GM18517 (cell line): ENCODE results near the gene CMTM7.

Source experiments
- ATAC-seq: cut with Tn5 transposase; IDR thresholded peaks from one replicate; pipeline ENCODE4 v1.9.1; 2021; ENCODE audit warnings: mild to moderate bottlenecking, moderate library complexity; ENCODE audit not compliant: unreplicated experiment

The CMTM7 gene

GRCh38 chr3:32482693-32483092 lies 91.0 kb downstream of the CMTM7 start:
- no peak for ATAC-seq

DNA sequence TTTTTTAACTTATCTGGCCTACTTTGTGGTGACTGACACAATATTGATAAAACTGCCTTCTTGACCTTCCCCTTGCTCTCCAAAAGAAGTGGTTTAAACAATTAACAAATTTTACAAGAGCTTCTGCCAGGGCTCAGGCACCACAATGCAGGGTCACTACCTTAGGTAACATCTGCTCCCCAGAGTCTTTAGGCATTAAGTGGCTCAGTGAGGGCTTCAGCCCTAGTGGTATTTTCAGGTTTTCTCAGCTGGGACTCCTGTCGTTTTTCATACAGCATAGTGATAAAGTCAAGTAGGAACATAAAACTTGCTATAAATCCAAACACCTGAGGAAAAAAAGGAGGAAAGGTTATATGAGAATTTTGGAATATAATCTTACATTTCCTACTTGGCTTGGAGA lies 92.1 kb downstream of the CMTM7 start:
- no peak for ATAC-seq

DNA sequence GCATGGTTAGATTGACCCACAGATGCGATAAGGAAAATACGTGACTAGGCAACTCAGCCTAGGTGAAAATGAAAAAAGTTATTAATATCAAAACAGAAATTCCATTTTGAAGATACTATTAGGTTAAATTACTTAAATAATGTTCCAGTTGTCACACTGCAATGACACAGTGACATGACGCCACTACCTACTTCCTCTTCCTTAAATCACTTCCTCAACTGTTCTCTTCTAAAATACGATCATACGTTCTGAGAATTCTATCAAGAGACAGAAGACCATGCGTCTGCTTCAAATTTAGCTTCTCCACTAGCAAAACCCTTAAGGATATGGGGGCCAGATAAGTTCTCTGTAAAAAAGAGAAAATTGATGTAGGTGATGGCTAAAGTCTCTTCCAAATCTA lies 92.8 kb downstream of the CMTM7 start:
- ATAC-seq = no peak

- ATAC-seq = no peak
These were observed 96.3 kb downstream of the CMTM7 start for GRCh38 chr3:32487781-32488473.

GRCh38 chr3:32488474-32489008 lies 96.9 kb downstream of the CMTM7 start:
- ATAC-seq = no peak

DNA sequence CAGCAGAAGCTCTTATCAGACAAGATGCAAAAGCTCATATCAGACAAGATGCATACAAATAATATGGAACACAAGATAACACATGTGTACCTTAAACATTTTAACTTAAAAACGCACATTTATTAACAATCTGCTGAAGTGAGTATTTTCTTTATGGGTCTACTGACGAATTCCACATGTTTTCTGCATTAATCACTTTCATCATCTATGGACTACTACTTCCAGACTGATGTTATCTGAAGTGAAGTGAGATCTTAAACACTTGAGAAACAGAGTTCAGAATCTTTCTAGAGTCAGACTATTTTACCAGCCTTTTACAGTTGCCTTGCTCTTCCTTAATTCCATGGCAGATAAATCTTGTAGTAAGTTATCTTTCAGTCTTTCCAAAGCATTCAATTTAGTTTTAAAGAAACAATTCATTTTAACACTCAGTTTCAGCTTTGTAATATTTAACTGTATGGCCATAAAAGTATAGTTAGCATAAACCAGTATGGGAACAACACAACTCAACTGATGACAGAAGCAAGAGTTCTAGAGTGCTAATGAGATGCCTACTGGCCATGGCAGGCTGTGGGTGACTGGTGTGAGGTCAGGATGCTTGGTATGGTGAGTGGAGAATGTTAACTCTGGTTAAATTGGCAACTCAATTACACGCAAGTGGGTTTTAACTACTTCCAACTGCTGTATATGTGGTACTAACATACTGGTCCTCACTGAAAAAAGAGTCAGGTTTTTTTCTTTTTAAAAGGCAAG lies 101.2 kb downstream of the CMTM7 start:
- no peak for ATAC-seq

- no peak for ATAC-seq
These were observed 102.1 kb downstream of the CMTM7 start for GRCh38 chr3:32493437-32494414.

- no peak for ATAC-seq
These were observed 103.4 kb downstream of the CMTM7 start for GRCh38 chr3:32495085-32495484.

GRCh38 chr3:32495609-32496008 lies 104.0 kb downstream of the CMTM7 start:
- no peak for ATAC-seq

GRCh38 chr3:32498252-32498651 lies 106.6 kb downstream of the CMTM7 start:
- ATAC-seq = no peak

DNA sequence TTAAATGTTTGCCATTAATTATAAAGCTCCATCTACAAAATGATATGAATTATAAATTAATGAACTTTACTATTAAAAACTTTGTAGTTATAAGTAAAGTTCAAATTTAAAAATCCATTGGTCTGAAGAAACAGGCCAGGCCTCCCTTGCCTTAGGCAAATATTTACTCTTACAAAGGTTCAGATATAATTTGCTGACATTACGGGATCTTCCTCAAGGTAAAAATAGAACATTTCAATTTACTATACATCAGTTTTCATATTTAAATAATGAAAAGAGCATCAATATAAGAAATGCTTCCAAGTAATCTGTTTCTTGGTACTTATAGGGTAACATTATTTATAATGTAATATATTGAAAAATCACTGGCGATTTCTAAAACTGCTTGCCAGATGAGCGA lies 107.3 kb downstream of the CMTM7 start:
- ATAC-seq = no peak

DNA sequence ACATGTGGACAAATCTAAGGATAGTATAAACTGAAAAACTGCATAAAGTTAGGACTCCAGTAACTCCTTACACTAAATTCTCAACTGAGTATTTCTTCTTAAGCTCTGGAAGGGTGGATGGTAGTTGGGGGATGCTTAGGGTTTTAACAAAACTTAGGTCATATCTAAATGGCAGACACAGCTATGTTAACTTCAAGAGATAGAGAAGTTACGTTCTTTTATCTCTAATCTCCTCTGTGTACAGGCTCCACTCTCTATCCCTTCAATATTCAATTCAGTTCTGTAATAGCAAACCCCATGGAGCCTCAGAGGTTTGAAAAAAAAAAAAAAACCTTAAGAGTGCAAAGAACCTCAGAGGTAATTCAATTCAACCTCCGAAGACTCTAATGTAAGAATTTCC lies 107.9 kb downstream of the CMTM7 start:
- ATAC-seq = no peak

DNA sequence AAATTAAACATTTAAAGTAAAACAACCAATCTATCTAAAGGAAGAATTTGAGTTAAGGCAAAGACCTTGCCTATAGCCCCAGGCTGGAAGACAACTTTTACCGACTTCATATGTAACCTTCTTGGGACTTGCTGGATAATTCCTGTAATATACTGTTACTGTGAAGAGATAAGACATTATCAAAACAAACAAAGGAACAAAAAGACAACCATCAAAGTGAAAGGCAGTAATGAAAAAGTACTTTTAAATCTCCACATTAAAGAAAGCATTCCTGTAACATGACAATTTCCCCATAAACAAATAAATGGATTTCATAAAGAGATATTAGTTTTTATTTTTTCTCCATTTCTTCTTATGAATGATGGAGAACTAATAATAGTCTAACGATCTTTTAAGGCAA lies 108.6 kb downstream of the CMTM7 start:
- no peak for ATAC-seq

DNA sequence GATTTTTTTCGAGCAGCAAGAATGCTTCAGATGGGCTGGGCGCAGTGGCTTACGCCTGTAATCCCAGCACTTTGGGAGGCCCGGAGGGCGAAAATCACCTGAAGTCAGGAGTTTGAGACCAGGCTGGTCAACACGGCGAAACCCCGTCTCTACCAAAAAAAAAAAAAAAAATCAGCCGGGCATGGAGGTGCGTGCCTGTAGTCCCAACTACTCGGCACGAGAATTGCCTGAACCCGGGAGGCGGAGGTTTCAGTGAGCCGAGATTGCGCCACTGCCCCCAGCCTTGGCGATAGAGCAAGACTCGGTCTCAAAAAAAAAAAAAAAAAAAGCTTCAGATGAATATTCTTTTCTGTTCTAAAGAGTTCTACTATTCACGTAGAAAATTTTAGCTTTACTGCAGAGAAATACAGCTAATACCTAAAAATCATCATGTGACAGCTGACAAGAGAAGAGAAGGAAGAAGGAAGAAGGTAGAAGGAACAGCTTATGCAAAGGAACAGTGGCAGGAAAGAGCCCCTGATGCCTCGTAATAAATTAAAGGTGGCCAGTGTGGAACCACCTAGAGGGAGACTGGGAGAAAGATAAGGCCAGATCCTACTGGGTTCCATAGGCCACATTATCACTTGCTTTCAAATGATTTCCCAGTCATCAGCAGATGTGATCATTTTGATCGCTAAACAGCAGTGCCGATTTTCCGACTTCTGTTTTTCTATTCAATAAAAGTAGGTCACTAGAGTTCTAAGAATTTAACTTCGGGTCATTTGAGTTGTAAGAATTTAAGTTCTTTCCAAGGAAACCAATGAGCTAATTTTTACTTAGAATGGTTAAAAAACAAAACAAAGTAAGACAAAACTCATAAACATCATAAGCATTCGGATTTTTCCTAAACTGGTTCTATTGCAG lies 109.5 kb downstream of the CMTM7 start:
- no peak for ATAC-seq

GRCh38 chr3:32501783-32502117 lies 110.1 kb downstream of the CMTM7 start:
- no peak for ATAC-seq

DNA sequence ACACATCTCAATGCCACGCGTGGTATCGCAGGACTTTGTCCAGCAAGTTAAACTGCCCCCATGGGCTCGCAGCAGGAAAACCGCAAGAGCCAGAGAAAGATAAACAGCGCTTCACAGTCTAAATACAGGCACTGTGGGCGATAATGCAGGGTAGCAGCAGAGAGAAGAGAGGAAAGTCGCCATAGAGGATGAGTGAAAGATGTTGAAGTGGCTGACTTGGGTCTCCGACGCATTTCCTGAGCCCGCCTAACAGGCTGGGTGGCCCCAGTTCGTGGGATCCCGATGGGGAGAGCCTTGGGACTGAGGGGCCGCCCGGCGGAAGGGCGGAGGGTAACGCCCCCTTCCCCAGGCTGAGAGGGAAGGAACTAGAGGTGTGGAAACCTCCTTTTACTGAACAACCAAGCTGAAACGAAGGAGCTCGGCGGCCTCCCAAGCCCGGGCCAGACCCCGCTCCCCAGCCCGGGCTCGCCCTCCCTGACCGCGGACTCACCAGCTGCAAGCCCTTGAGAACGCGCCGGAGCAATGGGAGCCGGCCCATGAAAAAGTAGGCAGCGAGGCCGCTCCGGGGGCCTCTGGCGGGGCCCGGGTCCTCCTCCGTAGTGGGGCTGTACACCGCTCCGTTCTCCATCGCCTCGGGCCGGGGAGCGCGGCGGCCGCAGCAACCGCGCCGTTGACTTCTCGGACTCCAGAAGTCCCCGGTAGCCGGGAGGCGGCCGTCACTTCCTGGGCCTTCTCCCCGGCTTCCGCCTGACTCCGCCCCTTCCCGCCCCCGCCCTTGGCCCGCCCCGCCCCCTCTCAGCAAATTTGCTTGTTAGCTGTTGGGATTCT lies 110.7 kb downstream of the CMTM7 start, which contains the start of gene CMTM6:
Gene CMTM6, minus strand, starts transcription at position 735 of the 828 bp plus-strand sequence. Its CDS starts 107 bp downstream, at position 628.
- peak; percentile 53 for ATAC-seq

- no peak for ATAC-seq
These were observed 111.3 kb downstream of the CMTM7 start for GRCh38 chr3:32502946-32503286.
